ENCODE results near the gene MED25.

MED25 gene

DNA sequence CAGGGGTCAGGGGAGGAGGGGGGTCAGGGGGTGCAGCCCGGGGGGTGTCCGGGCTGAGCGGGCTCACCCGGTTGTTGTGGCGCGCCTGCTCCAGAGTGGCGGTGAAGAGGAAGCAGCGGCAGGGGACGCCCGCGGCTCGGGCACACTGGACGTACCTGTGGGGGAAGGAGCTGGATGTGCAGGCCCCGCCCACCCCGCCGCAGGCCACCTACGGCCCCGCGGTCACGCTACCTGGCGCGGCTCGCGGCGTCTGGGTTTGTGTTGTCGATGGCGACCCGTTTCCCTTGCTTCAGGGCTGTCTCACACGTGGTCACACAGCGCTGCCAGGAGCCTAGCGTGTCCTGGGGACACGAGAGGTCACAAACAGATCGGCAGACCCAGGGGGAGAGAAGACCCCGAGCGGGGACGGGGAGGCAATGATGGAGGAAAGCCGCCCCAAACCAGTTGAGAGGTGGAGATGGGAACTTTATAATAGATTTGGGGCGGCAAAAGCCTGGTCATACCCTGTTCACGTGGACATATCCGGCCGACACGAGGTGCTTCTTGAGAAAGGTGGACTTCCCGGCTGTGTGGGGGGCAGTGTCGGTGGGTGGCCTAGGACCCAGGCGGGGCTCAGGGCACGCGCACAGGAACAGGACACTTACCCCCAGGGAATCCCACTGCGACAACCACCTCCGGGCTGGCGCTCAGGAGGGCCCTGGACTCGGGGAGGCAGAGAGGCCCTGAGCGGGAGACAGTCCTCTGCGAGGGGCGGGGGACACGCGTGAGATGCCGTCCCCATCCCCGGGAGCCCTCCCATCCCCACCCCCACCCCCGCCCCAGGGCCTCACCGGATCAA is 43.7 kb downstream of the MED25 start:
- H3K27me3 Mint-ChIP-seq = no peaks in the 10 kb centered on the region
- DNase-seq (ENCODE audit: low spot score in 2 of 2) = no peak
- H3K4me1 Mint-ChIP-seq = peaks cover 20% of the 10 kb centered on the region
- no peak overlapping the region for H3K4me3 Mint-ChIP-seq
- peaks cover 25% of the 10 kb centered on the region for H3K36me3 Mint-ChIP-seq (ENCODE audit: insufficient read depth)
- ATAC-seq (replicated peaks; ENCODE audit: extremely low read depth, poor library complexity, severe bottlenecking) = no peak
- no peaks in the 10 kb centered on the region for H3K9me3 Mint-ChIP-seq
- no peak overlapping the region for H3K27ac Mint-ChIP-seq (ENCODE audit: low read depth)

GRCh38 chr19:49862391-49863253 is 44.5 kb downstream of the MED25 start:
- Mint-ChIP-seq H3K27me3 (no peaks in the 10 kb centered on the region), H3K36me3 (ENCODE audit: insufficient read depth) (peaks cover 32% of the 10 kb centered on the region), H3K4me3 (no peak overlapping the region), H3K4me1 (peaks cover 26% of the 10 kb centered on the region), H3K9me3 (no peaks in the 10 kb centered on the region), H3K27ac (ENCODE audit: low read depth) (peak overlapping the region; percentile 68)
- DNase-seq (ENCODE audit: low spot score in 2 of 2) (no peak), ATAC-seq (replicated peaks; ENCODE audit: extremely low read depth, poor library complexity, severe bottlenecking) (no peak)

DNA sequence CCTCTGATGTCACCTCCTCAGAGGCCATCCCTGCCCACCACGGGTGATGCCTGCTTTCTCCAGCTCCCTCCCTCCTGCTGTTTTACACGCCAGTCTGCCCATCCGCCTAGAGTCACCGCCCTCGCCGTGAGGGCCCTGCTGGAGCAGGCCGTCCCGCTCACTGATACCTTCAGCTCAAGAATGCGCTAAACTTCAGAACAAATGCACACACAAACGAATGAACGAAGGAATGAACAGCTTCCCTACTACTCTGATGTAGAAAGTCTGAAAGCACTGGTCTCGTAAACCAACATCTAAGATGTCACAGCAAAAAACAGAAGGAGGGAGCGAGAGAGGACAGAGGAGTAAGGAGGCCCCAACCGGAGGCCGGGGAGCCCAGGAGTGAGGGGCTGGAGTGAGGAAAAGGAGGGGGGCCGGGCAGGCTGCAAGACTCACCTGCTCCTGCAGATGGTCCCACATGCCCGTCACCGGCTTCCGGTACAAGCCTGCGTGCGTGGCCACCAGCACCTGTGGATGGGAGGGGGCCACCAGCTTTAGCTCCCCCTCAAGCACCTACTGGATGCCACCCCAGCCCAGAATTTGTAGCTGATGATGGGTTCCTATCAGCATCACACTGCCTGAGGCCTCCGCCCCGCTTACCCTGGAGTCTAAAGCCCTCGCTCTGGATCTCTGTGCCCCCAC is 45.3 kb downstream of the MED25 start:
- Mint-ChIP-seq H3K36me3 (ENCODE audit: insufficient read depth) (peaks cover 31% of the 10 kb centered on the region), H3K9me3 (no peaks in the 10 kb centered on the region), H3K27ac (ENCODE audit: low read depth) (peak overlapping the region; percentile 68), H3K27me3 (no peaks in the 10 kb centered on the region), H3K4me3 (no peak overlapping the region), H3K4me1 (peaks cover 31% of the 10 kb centered on the region)
- DNase-seq (ENCODE audit: low spot score in 2 of 2) (no peak), ATAC-seq (replicated peaks; ENCODE audit: extremely low read depth, poor library complexity, severe bottlenecking) (no peak)

DNA sequence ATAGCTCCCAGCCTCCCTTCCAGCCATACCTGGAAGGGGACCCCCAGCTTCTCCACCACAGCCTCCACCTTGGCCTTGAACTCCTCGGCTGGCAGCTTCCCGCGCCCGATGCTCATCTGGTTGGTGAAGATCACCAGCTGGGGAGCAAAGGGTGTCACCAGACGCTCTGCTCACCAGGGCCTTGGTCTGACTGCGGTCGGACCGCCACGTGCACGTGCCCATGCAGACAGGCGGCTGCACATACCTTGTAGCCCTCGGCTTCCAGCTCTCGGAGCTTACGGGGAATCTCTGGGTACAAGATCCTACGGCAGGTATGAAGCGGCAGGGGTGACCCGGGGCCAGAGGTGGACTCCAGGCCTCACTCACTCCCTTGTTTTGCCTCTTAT is 45.8 kb downstream of the MED25 start:
- Mint-ChIP-seq H3K4me3 (no peak overlapping the region), H3K27ac (ENCODE audit: low read depth) (no peak overlapping the region), H3K4me1 (peaks cover 31% of the 10 kb centered on the region), H3K27me3 (no peaks in the 10 kb centered on the region), H3K9me3 (no peaks in the 10 kb centered on the region), H3K36me3 (ENCODE audit: insufficient read depth) (peaks cover 31% of the 10 kb centered on the region)
- ATAC-seq (replicated peaks; ENCODE audit: extremely low read depth, poor library complexity, severe bottlenecking) = no peak
- DNase-seq (ENCODE audit: low spot score in 2 of 2) = no peak

GRCh38 chr19:49864890-49865289 is 46.8 kb downstream of the MED25 start:
- no peaks in the 10 kb centered on the region for H3K9me3 Mint-ChIP-seq
- H3K27ac Mint-ChIP-seq (ENCODE audit: low read depth) = no peak overlapping the region
- no peaks in the 10 kb centered on the region for H3K27me3 Mint-ChIP-seq
- H3K4me1 Mint-ChIP-seq = peaks cover 31% of the 10 kb centered on the region
- DNase-seq (ENCODE audit: low spot score in 2 of 2) = no peak
- H3K36me3 Mint-ChIP-seq (ENCODE audit: insufficient read depth) = peaks cover 32% of the 10 kb centered on the region
- ATAC-seq (replicated peaks; ENCODE audit: extremely low read depth, poor library complexity, severe bottlenecking) = no peak
- H3K4me3 Mint-ChIP-seq = no peak overlapping the region

- peaks cover 26% of the 10 kb centered on the region for H3K36me3 Mint-ChIP-seq (ENCODE audit: insufficient read depth)
Measured at GRCh38 chr19:49866933-49867782, 49.1 kb downstream of the MED25 start, which contains the start of gene PNKP. TSS of gene PNKP (minus strand) at chr19:49867576. CDS start at chr19:49867204, 372 bp downstream.

DNA sequence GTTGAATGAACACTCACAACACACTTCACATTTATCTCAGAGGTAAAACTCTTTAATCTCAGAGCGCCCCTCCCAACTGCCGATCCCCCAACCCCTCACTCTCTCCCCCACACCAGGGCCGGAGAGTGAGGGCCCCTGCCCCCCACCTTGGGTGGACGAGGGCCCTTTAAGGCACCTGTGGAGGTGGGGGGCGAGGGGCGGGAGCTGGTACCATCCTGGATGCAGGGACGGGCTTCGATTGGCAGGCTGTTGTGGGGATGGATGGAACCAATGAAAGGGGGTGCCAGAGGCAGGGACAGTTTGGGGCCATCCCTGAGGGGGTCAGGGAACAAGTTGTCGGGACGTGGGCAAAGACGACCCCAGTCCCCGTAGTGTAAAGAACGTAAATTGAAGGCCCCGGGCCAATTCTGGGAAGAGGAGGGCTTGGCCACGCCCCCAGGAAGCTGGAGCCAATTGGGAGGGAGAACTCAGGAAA is 51.0 kb downstream of the MED25 start:
- DNase-seq (ENCODE audit: low spot score in 2 of 2) (no peak), ATAC-seq (replicated peaks; ENCODE audit: extremely low read depth, poor library complexity, severe bottlenecking) (no peak)
- Mint-ChIP-seq H3K27ac (ENCODE audit: low read depth) (no peak overlapping the region), H3K4me3 (no peak overlapping the region), H3K4me1 (peaks cover 40% of the 10 kb centered on the region), H3K36me3 (ENCODE audit: insufficient read depth) (peaks cover 25% of the 10 kb centered on the region), H3K9me3 (no peaks in the 10 kb centered on the region), H3K27me3 (no peaks in the 10 kb centered on the region)

More at GRCh38 chr19:49866933-49867782, 49.1 kb downstream of the MED25 start, which contains the start of gene PNKP:
- Mint-ChIP-seq H3K27ac (ENCODE audit: low read depth) (no peak within 1 kb of the TSS), H3K9me3 (no peaks in the 10 kb centered on the region), H3K4me1 (peaks cover 43% of the 10 kb centered on the region), H3K4me3 (no peak within 1 kb of the TSS), H3K27me3 (no peaks in the 10 kb centered on the region)
- ATAC-seq (replicated peaks; ENCODE audit: extremely low read depth, poor library complexity, severe bottlenecking) = peak; percentile 64
- peak; percentile 75 to 79 for DNase-seq (ENCODE audit: low spot score in 2 of 2)

- DNase-seq (ENCODE audit: low spot score in 2 of 2) = peak; percentile 85 to 88
- Mint-ChIP-seq H3K27me3 (no peaks in the 10 kb centered on the region), H3K4me3 (no peak overlapping the region), H3K36me3 (ENCODE audit: insufficient read depth) (peaks cover 23% of the 10 kb centered on the region), H3K9me3 (no peaks in the 10 kb centered on the region), H3K27ac (ENCODE audit: low read depth) (no peak overlapping the region), H3K4me1 (peaks cover 40% of the 10 kb centered on the region)
- peak; percentile 77 for ATAC-seq (replicated peaks; ENCODE audit: extremely low read depth, poor library complexity, severe bottlenecking)
Measured at GRCh38 chr19:49869484-49870308, 51.6 kb downstream of the MED25 start.

GRCh38 chr19:49870309-49870901 is 52.3 kb downstream of the MED25 start:
- no peak for ATAC-seq (replicated peaks; ENCODE audit: extremely low read depth, poor library complexity, severe bottlenecking)
- H3K4me1 Mint-ChIP-seq = peaks cover 43% of the 10 kb centered on the region
- no peak for DNase-seq (ENCODE audit: low spot score in 2 of 2)
- H3K27ac Mint-ChIP-seq (ENCODE audit: low read depth) = no peak overlapping the region
- peaks cover 21% of the 10 kb centered on the region for H3K36me3 Mint-ChIP-seq (ENCODE audit: insufficient read depth)
- no peaks in the 10 kb centered on the region for H3K27me3 Mint-ChIP-seq
- H3K4me3 Mint-ChIP-seq = no peak overlapping the region
- H3K9me3 Mint-ChIP-seq = no peaks in the 10 kb centered on the region

- ATAC-seq (replicated peaks; ENCODE audit: extremely low read depth, poor library complexity, severe bottlenecking) (no peak), DNase-seq (ENCODE audit: low spot score in 2 of 2) (no peak)
- Mint-ChIP-seq H3K9me3 (no peaks in the 10 kb centered on the region), H3K4me3 (peak overlapping the region; percentile 13), H3K27ac (ENCODE audit: low read depth) (no peak overlapping the region), H3K36me3 (ENCODE audit: insufficient read depth) (peaks cover 19% of the 10 kb centered on the region), H3K4me1 (peaks cover 40% of the 10 kb centered on the region), H3K27me3 (no peaks in the 10 kb centered on the region)
Measured at GRCh38 chr19:49871349-49871985, 53.4 kb downstream of the MED25 start.
